Measurements from ENCODE around the gene SMG1.

GRCh38 chr16:18842565-18842964, 83.6 kb downstream of the SMG1 start:
- no peak for TF ChIP-seq SP1 (IDR thresholded peaks at IDR 0.05; ENCODE audit: low read depth)
- no peak for TF ChIP-seq CTCF (IDR thresholded peaks at IDR 0.05 in 2 of 3, conservative IDR thresholded peaks at IDR 0.05 in 1 of 3; ENCODE audit: borderline replicate concordance in 1 of 3, insufficient read depth in 1 of 3, low read depth in 2 of 3, low read length in 2 of 3)
- no peak for TF ChIP-seq MAX (IDR thresholded peaks at IDR 0.05)
- TF ChIP-seq POLR2A (IDR thresholded peaks at IDR 0.05; ENCODE audit: borderline replicate concordance, extremely low read depth, insufficient read depth, insufficient read length): no peak
- no peak for TF ChIP-seq EZH2 (IDR thresholded peaks at IDR 0.05)
- TF ChIP-seq SRF (IDR thresholded peaks at IDR 0.05; ENCODE audit: low read depth): no peak
- no peak for TF ChIP-seq ZBTB33 (IDR thresholded peaks at IDR 0.05; ENCODE audit: extremely low read depth, insufficient replicate concordance, low read length)
- TF ChIP-seq FOSL1 (IDR thresholded peaks at IDR 0.05; ENCODE audit: low read depth): no peak
- TF ChIP-seq POLR2AphosphoS5 (IDR thresholded peaks at IDR 0.05; ENCODE audit: low read depth, low read length): no peak
- TF ChIP-seq REST (IDR thresholded peaks at IDR 0.05; ENCODE audit: low read depth): no peak

Data from HCT116 (cell line).